G401 (cell line): ENCODE results near the gene THSD7B. TPM values are rescaled to one million over a fixed set of nuclear protein-coding genes. Genes with fewer than 3 reads are reported as not detected.

Experiments used
- DNase-seq: peaks from one replicate; pipeline ENCODE4 v3.0.0-alpha.2; 2015; ENCODE audit warnings: low spot score
- in situ Hi-C: cut with HindIII; loops from 2 replicates; pipeline ENCODE4 v1.10.0; 2016; ENCODE audit warnings: low sequenced_read_pairs, mixed read lengths
- total RNA-seq: library from RNA; depleted of rRNA; stranded (reverse); fragments of >200 nt; shearing (Covaris generic); gene quantifications from 2 replicates; pipeline ENCODE4 v1.2.3, GENCODE V29; 2014

Gene THSD7B
- total RNA-seq, 1 experiment from 2014 or later = not detected

GRCh38 chr2:137411585-137411984, 646.2 kb downstream of the THSD7B start:
- DNase-seq = no peak
- in situ Hi-C loops = no loop called here

- in situ Hi-C loops = no loop called here
- DNase-seq = no peak
Observed at GRCh38 chr2:137420744-137421143, 655.4 kb downstream of the THSD7B start.

- DNase-seq = no peak
- in situ Hi-C loops = no loop called here
Observed at GRCh38 chr2:137435162-137435561, 669.8 kb downstream of the THSD7B start.

- in situ Hi-C loops = no loop called here
- DNase-seq = no peak
Observed at GRCh38 chr2:137437386-137437785, 672.0 kb downstream of the THSD7B start.

- in situ Hi-C loops = no loop called here
Observed at GRCh38 chr2:137444970-137445369, 679.6 kb downstream of the THSD7B start.

GRCh38 chr2:137449454-137449853, 684.1 kb downstream of the THSD7B start:
- in situ Hi-C loops = no loop called here
- DNase-seq = no peak

More at GRCh38 chr2:137444970-137445369, 679.6 kb downstream of the THSD7B start:
- no peak for DNase-seq

GRCh38 chr2:137454886-137455285, 689.5 kb downstream of the THSD7B start:
- in situ Hi-C loops = no loop called here
- DNase-seq = no peak

- DNase-seq = no peak
- in situ Hi-C loops = no loop called here
Observed at GRCh38 chr2:137467246-137467862, 702.0 kb downstream of the THSD7B start.

- DNase-seq = no peak
- in situ Hi-C loops = no loop called here
Observed at GRCh38 chr2:137493261-137493660, 727.9 kb downstream of the THSD7B start.

GRCh38 chr2:137500599-137500998, 735.3 kb downstream of the THSD7B start:
- in situ Hi-C loops = no loop called here
- no peak for DNase-seq

- in situ Hi-C loops = no loop called here
- DNase-seq = no peak
Observed at GRCh38 chr2:137507237-137507636, 741.9 kb downstream of the THSD7B start.

GRCh38 chr2:137508739-137509384, 743.5 kb downstream of the THSD7B start:
- DNase-seq = no peak

GRCh38 chr2:137511526-137511925, 746.2 kb downstream of the THSD7B start:
- no peak for DNase-seq
- in situ Hi-C loops = no loop called here

More at GRCh38 chr2:137508739-137509384, 743.5 kb downstream of the THSD7B start:
- in situ Hi-C loops = no loop called here

- in situ Hi-C loops = no loop called here
- no peak for DNase-seq
Observed at GRCh38 chr2:137521653-137522619, 756.6 kb downstream of the THSD7B start.

GRCh38 chr2:137522620-137523011, 757.3 kb downstream of the THSD7B start:
- in situ Hi-C loops = no loop called here
- no peak for DNase-seq

GRCh38 chr2:137523931-137524330, 758.6 kb downstream of the THSD7B start:
- in situ Hi-C loops = no loop called here
- DNase-seq = no peak

- in situ Hi-C loops = no loop called here
- no peak for DNase-seq
Observed at GRCh38 chr2:137525132-137525531, 759.8 kb downstream of the THSD7B start.

- in situ Hi-C loops = no loop called here
- no peak for DNase-seq
Observed at GRCh38 chr2:137525641-137526190, 760.4 kb downstream of the THSD7B start.

- no peak for DNase-seq
- in situ Hi-C loops = no loop called here
Observed at GRCh38 chr2:137535897-137536296, 770.6 kb downstream of the THSD7B start.

- in situ Hi-C loops = no loop called here
- DNase-seq = no peak
Observed at GRCh38 chr2:137539336-137539735, 774.0 kb downstream of the THSD7B start.
